HG02943 (cell line): ENCODE measurements around the gene KLLN.
"Not testable (repeated sequence)": the region's sequence is repeated elsewhere in the genome, so short reads cannot be mapped to it uniquely, and the experiment has no call there.

Experiments
- ATAC-seq: cut with Tn5 transposase; IDR thresholded peaks from one replicate; pipeline ENCODE4 v1.9.1; 2021; ENCODE audit warnings: mild to moderate bottlenecking, low read depth, moderate library complexity; ENCODE audit not compliant: unreplicated experiment

Gene KLLN

GRCh38 chr10:87843714-87844113 is 19.6 kb downstream of the KLLN start:
- ATAC-seq, result no peak

GRCh38 chr10:87842776-87843497 is 20.4 kb downstream of the KLLN start:
- ATAC-seq, result no peak

GRCh38 chr10:87842220-87842641 is 21.1 kb downstream of the KLLN start:
- no peak for ATAC-seq

DNA sequence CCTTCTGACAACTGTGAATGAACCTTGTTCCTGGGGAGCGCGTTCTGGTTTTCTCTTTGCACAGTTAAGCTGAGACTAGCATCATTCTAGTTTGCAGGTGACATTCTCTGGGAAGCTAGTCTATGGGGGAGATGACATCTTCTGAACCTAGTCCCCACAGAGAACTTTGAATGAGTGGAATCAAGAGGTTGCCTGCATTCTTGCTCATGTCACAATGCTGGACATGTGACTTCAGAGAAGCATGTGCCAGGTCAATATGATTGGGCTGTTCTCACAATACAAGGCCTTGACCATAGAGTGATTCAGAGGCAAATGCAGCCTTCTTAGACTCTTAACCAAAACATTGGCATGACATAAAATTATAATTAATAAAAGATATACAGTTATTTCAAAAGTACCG is 22.1 kb downstream of the KLLN start:
- ATAC-seq, result no peak

DNA sequence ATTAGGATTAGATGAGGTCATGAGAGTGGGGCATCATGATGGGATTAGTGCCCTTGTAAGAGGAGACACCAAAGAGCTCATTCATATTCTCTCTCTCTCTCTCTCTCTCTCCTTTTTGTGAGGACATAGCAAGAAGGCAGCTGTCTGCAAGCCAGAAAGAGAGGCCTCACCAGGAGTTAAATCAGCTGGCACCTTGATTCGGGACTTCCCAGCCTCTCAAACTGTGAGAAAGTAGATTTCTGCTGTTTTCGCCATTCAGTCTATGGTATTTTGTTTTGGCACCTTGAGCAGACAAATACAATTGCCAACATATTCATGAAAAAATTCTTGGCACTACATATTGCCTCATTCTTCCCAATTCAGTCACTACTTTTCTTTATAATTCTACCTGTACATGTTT is 24.7 kb downstream of the KLLN start:
- no peak for ATAC-seq

GRCh38 chr10:87837445-87837844 is 25.9 kb downstream of the KLLN start:
- no peak for ATAC-seq

- no peak for ATAC-seq
These were observed 27.2 kb downstream of the KLLN start for GRCh38 chr10:87836098-87836497.

DNA sequence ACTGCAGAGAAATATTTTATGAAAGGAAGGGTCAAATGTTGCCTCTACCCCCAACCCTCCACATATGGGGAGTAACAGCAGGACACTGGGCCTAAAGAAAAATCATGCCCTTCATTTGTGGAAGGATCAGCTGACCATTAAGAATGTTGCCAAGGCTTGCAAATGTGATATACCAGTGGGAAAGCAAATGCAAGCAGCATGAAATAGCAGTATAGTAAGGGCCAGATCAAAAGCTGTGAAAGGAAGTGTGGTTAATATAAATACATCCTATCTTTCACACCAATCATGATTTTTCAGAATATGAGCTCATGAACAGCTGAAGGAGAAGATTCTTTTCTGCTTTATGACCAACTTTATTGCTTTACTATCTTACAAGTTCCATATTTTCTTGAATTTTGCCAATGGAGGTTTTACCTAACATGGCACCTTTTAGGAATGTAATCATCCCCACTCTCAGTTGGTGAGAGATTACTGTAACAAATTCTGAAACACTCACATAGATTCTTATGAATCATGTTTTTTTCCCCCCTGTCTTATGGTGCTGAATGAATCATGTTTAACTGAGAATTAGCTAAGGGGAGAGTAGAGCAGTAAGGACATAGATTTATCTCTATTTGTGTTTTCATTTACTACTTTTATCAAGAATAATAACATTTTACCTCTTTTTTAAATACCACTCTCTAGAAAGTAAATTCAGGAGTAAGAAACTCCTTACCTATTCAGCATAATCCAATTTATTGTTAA is 33.2 kb downstream of the KLLN start:
- no peak for ATAC-seq

DNA sequence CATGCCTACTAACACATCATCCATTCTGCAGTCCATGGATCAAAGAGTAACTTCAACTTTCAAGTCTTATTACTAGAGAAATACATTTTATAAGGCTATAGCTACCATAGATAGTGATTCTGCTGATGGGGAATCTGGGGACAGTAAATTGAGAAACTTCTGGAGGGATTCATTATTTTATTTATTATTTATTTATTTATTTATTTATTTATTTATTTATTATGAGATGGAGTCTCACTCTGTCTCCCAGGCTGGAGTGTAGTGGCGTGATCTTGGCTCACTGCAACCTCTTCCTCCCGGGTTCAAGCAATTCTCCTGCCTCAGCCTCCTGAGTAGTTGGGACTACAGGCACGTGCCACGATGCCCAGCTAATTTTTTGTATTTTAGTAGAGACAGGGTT is 34.3 kb downstream of the KLLN start:
- not testable (repeated sequence) for ATAC-seq

- ATAC-seq, result no peak
These were observed 35.7 kb downstream of the KLLN start for GRCh38 chr10:87827681-87828080.

- ATAC-seq, result no peak
These were observed 36.7 kb downstream of the KLLN start for GRCh38 chr10:87826653-87827052.

- no peak for ATAC-seq
These were observed 44.1 kb downstream of the KLLN start for GRCh38 chr10:87819289-87819585.

- peak; percentile 48 for ATAC-seq
These were observed 44.6 kb downstream of the KLLN start for GRCh38 chr10:87818505-87819288.

GRCh38 chr10:87817609-87818504 is 45.5 kb downstream of the KLLN start, which contains the start of gene ATAD1:
Gene ATAD1 (minus strand): TSS chr10:87818226. CDS start chr10:87814599, 3,627 bp downstream.
- ATAC-seq, result peak; percentile 76

GRCh38 chr10:87816898-87817608 is 46.3 kb downstream of the KLLN start:
- ATAC-seq, result no peak

- no peak for ATAC-seq
These were observed 47.0 kb downstream of the KLLN start for GRCh38 chr10:87816163-87816897.
